HepG2 (cell line): ENCODE measurements around the gene METTL23. TPM values are rescaled to one million over a fixed set of nuclear protein-coding genes. Genes with fewer than 3 reads are reported as not detected.

Source experiments
- BHLHE40 ChIP-seq: IDR thresholded peaks from 2 replicates; pipeline ENCODE4 v1.6.1; 2011; ENCODE audit warnings: low read length, improper control_type of control experiment
- MAFG ChIP-seq: sonication (generic); formaldehyde crosslinking; IDR thresholded peaks from 2 replicates; pipeline ENCODE4 v1.5.1; 2020; ENCODE audit warnings: mild to moderate bottlenecking, missing genetic modification reagents
- NFIB ChIP-seq: sonication (generic); formaldehyde crosslinking; IDR thresholded peaks from 2 replicates; pipeline ENCODE4 v1.9.0; 2021; ENCODE audit warnings: missing genetic modification reagents, mild to moderate bottlenecking, borderline replicate concordance
- NFYB ChIP-seq: sonication (generic); formaldehyde crosslinking; IDR thresholded peaks from 2 replicates; pipeline ENCODE4 v1.4.0; 2020; ENCODE audit warnings: missing genetic modification reagents
- PLRG1 ChIP-seq: fragments of 450-650 bp; conservative IDR thresholded peaks from 2 replicates; pipeline ENCODE4 v1.6.1; 2016
- TOPORS ChIP-seq: sonication (generic); formaldehyde crosslinking; IDR thresholded peaks from 2 replicates; pipeline ENCODE4 v1.8.0; 2023; ENCODE audit warnings: mild to moderate bottlenecking, missing genetic modification reagents
- ZKSCAN5 ChIP-seq: sonication (generic); formaldehyde crosslinking; IDR thresholded peaks from 2 replicates; pipeline ENCODE4 v1.5.1; 2020; ENCODE audit warnings: mild to moderate bottlenecking, missing genetic modification reagents
- ZNF546 ChIP-seq: sonication (generic); formaldehyde crosslinking; conservative IDR thresholded peaks from 2 replicates; pipeline ENCODE4 v1.8.1; 2023; ENCODE audit warnings: mild to moderate bottlenecking, missing genetic modification reagents
- ZNF589 ChIP-seq: sonication (generic); formaldehyde crosslinking; conservative IDR thresholded peaks from 2 replicates; pipeline ENCODE4 v1.8.0; 2022; ENCODE audit warnings: mild to moderate bottlenecking, moderate library complexity, missing genetic modification reagents
- ZNF713 ChIP-seq: sonication (generic); formaldehyde crosslinking; IDR thresholded peaks from 2 replicates; pipeline ENCODE4 v1.4.0; 2020; ENCODE audit warnings: mild to moderate bottlenecking, missing genetic modification reagents
- ZNF780A ChIP-seq: sonication (generic); formaldehyde crosslinking; IDR thresholded peaks from 2 replicates; pipeline ENCODE4 v1.8.0; 2022; ENCODE audit warnings: mild to moderate bottlenecking, missing genetic modification reagents, moderate library complexity
- polyA plus RNA-seq, 8 experiments: library from polyadenylated mRNA; depleted of rRNA in 3 of 8; stranded (reverse) in 7 of 8; unstranded in 1 of 8; fragments of >200 nt; fragmentation: Illumina TruSeq in 4 of 8; extraction: Trizol in 4 of 8; gene quantifications; 2 replicates each; pipeline versions ENCODE4 v1.2.1 to v1.2.3, GENCODE V29; 2011 to 2016; ENCODE audit warnings: low read depth in 4 of 8, missing spikeins in 1 of 8, mixed read lengths in 1 of 8; ENCODE audit not compliant: insufficient read depth in 1 of 8
- total RNA-seq, 5 experiments: library from RNA; depleted of rRNA; stranded (reverse); fragments of >200 nt; fragmentation: Illumina TruSeq; extraction: Trizol; gene quantifications; 2 replicates each; pipeline ENCODE4 v1.2.3, GENCODE V29; 2016; ENCODE audit warnings: low read depth in 1 of 5
- TF ChIP-seq, protein P1 (sequence below): sonication (generic); formaldehyde crosslinking; conservative IDR thresholded peaks from 2 replicates; pipeline ENCODE4 v1.8.1; 2023; ENCODE audit warnings: missing genetic modification reagents
- TF ChIP-seq, protein P2 (sequence below): IDR thresholded peaks from 2 replicates; pipeline ENCODE4 v1.4.0; 2020; ENCODE audit warnings: mild to moderate bottlenecking, missing genetic modification reagents
- TF ChIP-seq, protein P3 (sequence below): sonication (generic); formaldehyde crosslinking; IDR thresholded peaks from 2 replicates; pipeline ENCODE4 v1.4.0; 2020; ENCODE audit warnings: missing genetic modification reagents
- TF ChIP-seq, protein P4 (sequence below): sonication (generic); formaldehyde crosslinking; IDR thresholded peaks from 2 replicates; pipeline ENCODE4 v1.4.0; 2020; ENCODE audit warnings: missing genetic modification reagents
- TF ChIP-seq, protein P5 (sequence below): IDR thresholded peaks from 2 replicates; pipeline ENCODE4 v1.6.1; 2016; ENCODE audit warnings: control low read depth
- TF ChIP-seq, protein P6 (sequence below): IDR thresholded peaks from 2 replicates; pipeline ENCODE4 v1.6.1; 2012; ENCODE audit warnings: inconsistent platforms

Gene METTL23
- total and polyA plus RNA-seq, 2 of the 13 experiments (the other 11 are each of a cell fraction or from before 2014, with no cell fraction given) = 39.9 to 104 TPM

DNA sequence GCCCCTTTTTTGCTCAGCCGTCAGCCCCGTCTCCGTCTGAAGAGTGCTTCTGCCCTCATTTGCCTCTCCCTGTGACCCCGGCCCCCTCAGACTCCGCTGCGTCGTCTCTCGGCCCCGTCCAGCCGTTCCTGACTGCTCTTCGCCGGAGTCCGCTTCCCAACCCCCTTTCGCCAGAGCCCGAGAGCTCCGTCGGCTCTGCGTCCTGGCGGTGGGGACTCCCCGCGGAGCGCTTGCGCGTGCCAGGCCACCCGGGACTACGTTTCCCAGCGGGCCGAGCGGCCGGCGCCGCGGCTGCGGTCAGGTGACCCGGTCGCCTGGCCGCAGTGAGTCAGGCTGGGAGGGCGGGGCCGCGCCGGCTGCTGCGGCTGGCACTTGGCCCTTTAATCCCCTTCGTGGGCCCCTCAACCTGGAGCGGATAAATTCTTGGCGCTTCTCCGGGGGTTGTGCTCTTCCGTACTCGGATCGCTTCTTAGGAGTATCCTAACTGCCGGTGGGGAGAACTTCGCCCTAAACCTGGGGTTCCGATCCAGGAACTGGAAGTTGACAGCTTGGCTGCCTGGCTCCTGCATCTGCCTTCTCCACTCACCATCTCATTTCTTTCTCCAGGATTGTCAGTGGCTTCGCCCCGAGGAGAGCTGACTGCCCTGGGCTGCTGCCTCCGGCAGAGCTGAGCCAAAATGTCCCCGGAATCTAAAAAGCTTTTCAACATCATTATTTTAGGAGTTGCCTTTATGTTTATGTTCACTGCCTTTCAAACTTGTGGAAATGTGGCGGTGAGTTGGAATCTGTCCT is 11.2 kb downstream of the METTL23 start, which contains the start of gene MFSD11 (continued):
- TF ChIP-seq, protein P1, sequence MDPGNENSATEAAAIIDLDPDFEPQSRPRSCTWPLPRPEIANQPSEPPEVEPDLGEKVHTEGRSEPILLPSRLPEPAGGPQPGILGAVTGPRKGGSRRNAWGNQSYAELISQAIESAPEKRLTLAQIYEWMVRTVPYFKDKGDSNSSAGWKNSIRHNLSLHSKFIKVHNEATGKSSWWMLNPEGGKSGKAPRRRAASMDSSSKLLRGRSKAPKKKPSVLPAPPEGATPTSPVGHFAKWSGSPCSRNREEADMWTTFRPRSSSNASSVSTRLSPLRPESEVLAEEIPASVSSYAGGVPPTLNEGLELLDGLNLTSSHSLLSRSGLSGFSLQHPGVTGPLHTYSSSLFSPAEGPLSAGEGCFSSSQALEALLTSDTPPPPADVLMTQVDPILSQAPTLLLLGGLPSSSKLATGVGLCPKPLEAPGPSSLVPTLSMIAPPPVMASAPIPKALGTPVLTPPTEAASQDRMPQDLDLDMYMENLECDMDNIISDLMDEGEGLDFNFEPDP = no peak
- TF ChIP-seq TOPORS (CRISPR knock-in tag) (no peak), ZNF546 (CRISPR knock-in tag) (no peak; the same call in 1 of the 2 replicates), NFYB (CRISPR knock-in tag) (no peak), BHLHE40 (peak; percentile 88), NFIB (no peak), ZNF780A (CRISPR knock-in tag) (peak; percentile 15; the same call in 1 of the 2 replicates), ZKSCAN5 (CRISPR knock-in tag) (no peak), ZNF713 (CRISPR knock-in tag) (no peak), ZNF589 (CRISPR knock-in tag) (peak; percentile 66; the same call in 1 of the 2 replicates), MAFG (CRISPR knock-in tag) (no peak), PLRG1 (no peak)
- TF ChIP-seq, protein P2, sequence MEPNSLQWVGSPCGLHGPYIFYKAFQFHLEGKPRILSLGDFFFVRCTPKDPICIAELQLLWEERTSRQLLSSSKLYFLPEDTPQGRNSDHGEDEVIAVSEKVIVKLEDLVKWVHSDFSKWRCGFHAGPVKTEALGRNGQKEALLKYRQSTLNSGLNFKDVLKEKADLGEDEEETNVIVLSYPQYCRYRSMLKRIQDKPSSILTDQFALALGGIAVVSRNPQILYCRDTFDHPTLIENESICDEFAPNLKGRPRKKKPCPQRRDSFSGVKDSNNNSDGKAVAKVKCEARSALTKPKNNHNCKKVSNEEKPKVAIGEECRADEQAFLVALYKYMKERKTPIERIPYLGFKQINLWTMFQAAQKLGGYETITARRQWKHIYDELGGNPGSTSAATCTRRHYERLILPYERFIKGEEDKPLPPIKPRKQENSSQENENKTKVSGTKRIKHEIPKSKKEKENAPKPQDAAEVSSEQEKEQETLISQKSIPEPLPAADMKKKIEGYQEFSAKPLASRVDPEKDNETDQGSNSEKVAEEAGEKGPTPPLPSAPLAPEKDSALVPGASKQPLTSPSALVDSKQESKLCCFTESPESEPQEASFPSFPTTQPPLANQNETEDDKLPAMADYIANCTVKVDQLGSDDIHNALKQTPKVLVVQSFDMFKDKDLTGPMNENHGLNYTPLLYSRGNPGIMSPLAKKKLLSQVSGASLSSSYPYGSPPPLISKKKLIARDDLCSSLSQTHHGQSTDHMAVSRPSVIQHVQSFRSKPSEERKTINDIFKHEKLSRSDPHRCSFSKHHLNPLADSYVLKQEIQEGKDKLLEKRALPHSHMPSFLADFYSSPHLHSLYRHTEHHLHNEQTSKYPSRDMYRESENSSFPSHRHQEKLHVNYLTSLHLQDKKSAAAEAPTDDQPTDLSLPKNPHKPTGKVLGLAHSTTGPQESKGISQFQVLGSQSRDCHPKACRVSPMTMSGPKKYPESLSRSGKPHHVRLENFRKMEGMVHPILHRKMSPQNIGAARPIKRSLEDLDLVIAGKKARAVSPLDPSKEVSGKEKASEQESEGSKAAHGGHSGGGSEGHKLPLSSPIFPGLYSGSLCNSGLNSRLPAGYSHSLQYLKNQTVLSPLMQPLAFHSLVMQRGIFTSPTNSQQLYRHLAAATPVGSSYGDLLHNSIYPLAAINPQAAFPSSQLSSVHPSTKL (CRISPR knock-in tag) = peak; percentile 56; the same call in 1 of the 2 replicates
- TF ChIP-seq, protein P3, sequence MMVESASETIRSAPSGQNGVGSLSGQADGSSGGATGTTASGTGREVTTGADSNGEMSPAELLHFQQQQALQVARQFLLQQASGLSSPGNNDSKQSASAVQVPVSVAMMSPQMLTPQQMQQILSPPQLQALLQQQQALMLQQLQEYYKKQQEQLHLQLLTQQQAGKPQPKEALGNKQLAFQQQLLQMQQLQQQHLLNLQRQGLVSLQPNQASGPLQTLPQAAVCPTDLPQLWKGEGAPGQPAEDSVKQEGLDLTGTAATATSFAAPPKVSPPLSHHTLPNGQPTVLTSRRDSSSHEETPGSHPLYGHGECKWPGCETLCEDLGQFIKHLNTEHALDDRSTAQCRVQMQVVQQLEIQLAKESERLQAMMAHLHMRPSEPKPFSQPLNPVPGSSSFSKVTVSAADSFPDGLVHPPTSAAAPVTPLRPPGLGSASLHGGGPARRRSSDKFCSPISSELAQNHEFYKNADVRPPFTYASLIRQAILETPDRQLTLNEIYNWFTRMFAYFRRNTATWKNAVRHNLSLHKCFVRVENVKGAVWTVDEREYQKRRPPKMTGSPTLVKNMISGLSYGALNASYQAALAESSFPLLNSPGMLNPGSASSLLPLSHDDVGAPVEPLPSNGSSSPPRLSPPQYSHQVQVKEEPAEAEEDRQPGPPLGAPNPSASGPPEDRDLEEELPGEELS = no peak; the same call in 1 of the 2 replicates
- TF ChIP-seq, protein P4, sequence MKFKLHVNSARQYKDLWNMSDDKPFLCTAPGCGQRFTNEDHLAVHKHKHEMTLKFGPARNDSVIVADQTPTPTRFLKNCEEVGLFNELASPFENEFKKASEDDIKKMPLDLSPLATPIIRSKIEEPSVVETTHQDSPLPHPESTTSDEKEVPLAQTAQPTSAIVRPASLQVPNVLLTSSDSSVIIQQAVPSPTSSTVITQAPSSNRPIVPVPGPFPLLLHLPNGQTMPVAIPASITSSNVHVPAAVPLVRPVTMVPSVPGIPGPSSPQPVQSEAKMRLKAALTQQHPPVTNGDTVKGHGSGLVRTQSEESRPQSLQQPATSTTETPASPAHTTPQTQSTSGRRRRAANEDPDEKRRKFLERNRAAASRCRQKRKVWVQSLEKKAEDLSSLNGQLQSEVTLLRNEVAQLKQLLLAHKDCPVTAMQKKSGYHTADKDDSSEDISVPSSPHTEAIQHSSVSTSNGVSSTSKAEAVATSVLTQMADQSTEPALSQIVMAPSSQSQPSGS (CRISPR knock-in tag) = 0 out of 2 replicates have a peak, but pooled peaks have one; percentile 52
- TF ChIP-seq, protein P5, sequence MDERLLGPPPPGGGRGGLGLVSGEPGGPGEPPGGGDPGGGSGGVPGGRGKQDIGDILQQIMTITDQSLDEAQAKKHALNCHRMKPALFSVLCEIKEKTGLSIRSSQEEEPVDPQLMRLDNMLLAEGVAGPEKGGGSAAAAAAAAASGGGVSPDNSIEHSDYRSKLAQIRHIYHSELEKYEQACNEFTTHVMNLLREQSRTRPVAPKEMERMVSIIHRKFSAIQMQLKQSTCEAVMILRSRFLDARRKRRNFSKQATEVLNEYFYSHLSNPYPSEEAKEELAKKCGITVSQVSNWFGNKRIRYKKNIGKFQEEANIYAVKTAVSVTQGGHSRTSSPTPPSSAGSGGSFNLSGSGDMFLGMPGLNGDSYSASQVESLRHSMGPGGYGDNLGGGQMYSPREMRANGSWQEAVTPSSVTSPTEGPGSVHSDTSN (CRISPR knock-in tag) = no peak
- TF ChIP-seq, protein P6, sequence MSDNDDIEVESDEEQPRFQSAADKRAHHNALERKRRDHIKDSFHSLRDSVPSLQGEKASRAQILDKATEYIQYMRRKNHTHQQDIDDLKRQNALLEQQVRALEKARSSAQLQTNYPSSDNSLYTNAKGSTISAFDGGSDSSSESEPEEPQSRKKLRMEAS = peak; percentile 67
